Ramos (cell line): Measurements from ENCODE around the gene ITGA7.
"Not testable (repeated sequence)": the region's sequence is repeated elsewhere in the genome, so short reads cannot be mapped to it uniquely, and the experiment has no call there.

Experiments used
- in situ Hi-C: fragments of 300-500 bp; cut with MboI; formaldehyde crosslinking; loops from one replicate; pipeline ENCODE4 v1.14.3; 2022; ENCODE audit warnings: low sequenced_read_pairs; ENCODE audit not compliant: unreplicated experiment

Gene ITGA7

DNA sequence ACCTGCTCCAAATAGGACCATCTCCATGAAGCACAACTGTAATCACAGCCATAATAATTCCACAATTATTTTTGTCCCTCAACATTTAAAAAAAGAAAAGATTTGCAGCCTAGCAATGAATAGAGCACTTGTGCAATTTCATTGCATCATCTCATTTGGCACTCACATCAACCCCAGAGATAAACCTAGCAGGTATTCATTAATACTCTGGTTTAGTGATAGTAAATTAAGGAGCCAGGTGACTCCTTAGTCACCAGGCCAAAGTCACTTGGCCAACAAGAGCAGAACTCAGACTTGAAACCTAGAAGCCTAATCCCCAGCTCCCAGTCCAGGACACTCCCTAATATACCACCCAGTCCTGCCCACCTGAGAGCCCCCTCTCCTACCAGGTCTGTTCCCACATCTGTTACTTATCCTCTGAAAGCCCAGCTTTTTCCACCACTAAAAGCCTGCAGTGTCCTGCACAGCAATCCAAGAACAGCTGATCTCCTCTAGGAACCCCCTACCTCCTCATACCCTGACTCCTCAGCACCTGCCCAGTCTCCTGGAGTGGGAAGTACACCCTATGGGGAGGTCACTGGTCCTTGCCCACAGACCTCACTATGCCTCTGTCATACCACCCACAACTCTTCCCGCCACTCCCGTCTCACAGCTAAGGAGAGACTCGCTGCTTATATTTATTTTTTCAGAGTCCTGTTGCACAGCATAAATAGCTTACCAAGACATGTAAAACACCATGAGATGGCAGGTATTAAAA, 48.9 kb downstream of the ITGA7 start:
- in situ Hi-C loops, result loop anchor here (5.0 kb wide), 1 partner anchor 63 kb away; the partner anchor contains the start of gene RDH5

DNA sequence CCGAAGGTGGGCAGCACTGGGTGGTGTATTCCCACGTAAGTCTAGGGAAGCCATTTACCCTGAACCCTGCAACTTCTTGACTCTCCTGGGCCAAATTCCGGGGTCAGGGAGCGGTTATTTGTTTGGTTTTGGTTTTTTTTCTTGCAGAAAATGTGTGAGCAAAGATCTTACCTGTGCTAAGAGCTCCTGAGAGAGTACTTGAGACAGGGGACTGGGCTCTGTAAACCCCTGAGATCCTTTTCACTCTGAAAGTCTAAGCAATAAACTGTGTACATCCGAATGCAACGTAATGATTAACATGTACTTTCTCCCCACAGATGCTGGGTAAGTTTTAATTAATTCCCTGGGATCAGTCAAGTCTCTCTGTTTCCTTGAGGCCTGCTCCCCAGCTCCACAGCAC, 49.5 kb downstream of the ITGA7 start:
- in situ Hi-C loops, result loop anchor here (5.0 kb wide), 1 partner anchor 64 kb away; the partner anchor contains the start of gene RDH5

DNA sequence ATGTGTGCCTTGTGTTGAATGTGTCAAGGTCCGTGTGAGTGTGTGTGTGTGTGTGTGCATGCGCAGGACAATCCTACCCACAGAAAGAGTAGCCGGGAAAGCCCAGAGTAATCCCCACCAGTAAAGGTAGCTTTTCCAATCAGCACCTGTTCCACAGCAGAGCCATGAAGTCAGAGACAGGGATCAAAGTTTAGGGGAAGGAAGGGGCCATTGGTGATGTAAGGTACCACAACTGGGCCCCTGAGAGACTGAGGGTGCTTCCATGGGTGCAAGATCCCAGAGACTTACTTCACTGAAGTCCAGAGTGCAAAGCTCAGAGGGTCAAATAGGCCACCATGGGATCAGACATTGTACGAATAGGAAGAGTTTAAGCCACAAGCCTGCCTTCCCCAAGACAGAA, 50.5 kb downstream of the ITGA7 start:
- in situ Hi-C loops, result loop anchor here (5.0 kb wide), 1 partner anchor 65 kb away; the partner anchor contains the start of gene RDH5

DNA sequence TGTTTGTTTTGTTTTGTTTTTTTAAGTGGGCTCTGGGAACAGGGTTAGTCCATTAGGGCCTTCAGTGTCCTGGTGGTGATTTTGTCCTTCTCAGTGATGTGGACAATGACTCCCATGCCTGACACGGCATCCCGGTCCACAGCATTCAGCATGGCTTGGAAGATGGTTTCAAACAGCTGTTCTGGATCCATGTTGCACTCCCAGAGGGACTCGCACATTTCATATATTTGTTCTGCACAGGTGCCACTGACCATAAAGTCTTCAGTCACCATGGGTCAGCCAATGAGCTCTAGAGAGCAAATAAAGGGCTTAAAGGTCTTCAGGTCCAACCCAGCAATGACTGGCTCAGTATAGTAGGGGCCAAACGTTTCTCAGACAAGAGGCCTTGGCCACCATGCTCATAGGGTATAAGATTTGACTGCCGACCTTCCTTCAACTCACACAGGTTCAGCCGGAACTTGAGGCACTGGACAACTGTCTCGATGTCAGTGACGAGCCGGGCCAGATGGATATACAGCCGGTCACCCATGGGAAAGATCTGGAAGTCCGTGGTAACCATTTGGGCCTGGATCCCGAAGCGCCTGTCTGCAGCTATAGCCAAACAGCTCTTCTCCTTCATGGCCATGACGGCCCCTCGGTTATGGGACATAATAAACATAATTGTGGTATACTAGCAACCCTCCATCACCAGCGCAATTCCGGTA, 53.0 kb downstream of the ITGA7 start:
- in situ Hi-C loops, result loop anchor here (5.0 kb wide), 1 partner anchor 68 kb away; the partner anchor contains the start of gene RDH5

DNA sequence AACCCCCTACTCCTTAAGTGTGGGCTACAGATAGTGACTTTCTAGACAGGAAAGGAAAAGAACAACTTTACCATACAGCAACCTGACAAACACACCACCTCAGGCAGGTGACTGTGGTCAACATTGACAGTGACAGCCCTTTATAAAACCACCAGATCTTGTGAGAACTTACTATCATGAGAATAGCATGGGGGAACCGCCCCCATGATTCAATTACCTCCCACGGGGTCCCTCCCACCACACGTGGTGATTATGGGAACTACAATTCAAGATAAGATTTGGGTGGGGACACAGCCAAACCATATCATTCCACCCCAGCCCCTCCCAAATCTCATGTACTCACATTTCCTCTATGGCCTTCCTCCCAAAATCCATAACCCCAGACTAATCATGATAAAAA, 54.7 kb downstream of the ITGA7 start:
- in situ Hi-C loops, result no loop called here

DNA sequence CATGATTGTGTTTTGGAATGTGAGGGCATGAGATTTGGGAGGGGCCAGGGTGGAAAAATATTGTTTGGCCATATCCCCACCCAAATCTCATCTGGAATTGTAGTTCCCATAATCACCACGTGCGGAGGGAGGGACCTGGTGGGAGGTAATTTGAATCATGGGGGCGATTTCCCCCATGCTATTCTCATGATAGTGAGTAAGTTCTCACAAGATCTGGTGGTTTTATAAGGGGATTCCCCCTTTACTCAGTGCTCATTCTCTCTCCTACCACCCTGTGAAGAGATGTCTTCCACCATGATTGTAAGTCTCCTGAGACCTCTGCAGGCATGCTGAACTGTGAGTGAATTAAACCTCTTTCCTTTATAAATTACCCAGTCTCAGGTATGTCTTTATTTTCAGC, 55.4 kb downstream of the ITGA7 start:
- in situ Hi-C loops, result no loop called here

DNA sequence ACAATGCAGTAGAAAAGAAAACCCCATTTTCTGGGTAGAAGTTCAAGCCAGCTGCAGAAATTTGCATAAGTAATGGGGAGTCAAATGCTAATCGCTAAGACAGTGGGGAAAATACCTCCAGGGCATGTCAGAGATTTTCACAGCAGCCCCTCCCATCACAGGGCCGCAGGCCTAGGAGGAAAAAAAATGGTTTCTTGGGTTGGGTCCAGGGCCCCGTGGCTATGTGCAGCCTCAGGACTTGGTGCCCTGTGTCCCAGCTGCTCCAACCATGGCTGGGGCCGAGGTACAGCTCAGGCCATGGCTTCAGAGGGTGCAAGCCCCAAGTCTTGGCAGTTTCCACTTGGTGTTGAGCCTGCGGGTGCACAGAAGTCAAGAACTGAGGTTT, 56.4 kb downstream of the ITGA7 start:
- in situ Hi-C loops, result no loop called here

DNA sequence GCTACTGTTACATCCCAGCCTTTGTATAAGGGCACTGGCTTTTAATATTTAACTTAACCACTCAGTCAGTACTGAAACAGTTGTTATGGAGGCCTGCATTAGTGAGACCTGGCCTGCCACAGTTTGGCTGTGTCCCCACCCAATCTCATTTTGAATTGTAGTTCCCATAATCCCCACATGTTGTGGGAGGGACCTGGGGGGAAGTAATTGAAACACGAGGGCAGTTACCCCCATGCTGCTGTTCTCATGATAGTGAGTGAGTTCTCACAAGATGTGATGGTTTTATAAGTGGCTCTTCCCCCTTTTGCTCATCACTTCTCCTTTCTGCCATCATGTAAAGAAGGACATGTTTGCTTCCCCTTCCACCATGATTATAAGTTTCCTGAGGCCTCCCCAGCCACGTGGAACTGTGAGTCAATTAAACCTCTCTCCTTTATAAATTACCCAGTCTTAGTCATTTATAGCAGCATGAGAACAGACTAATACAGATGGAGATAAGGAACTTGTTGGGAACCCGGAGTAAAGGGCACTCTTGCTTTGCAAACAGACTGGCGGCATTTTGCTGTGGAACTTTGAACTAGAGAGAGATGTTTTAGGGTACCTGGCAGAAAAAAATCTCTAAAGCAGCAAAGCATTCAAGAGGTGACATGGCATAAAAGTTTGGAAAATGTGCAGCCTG, 56.9 kb downstream of the ITGA7 start:
- in situ Hi-C loops, result not testable (repeated sequence)

DNA sequence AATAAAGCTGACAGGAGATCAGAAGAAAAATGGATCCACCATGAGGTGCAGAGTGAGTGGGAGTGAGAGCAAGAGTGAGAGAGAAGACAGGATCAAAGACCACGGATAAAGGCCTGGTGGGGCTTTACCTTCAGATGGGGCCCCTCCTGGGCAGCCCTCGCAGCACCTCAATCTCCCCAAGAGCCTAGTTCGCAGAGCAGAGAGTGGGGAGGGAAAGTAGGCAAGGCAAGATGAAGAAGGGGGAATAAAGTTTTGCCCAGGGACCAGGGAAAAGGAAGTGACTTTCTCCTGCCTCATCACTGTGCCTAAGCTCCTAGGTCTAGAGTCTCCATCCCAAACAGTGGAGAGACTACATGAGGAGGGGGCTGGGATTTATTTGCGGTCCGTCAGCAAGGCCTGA, 60.7 kb downstream of the ITGA7 start:
- in situ Hi-C loops, result no loop called here

DNA sequence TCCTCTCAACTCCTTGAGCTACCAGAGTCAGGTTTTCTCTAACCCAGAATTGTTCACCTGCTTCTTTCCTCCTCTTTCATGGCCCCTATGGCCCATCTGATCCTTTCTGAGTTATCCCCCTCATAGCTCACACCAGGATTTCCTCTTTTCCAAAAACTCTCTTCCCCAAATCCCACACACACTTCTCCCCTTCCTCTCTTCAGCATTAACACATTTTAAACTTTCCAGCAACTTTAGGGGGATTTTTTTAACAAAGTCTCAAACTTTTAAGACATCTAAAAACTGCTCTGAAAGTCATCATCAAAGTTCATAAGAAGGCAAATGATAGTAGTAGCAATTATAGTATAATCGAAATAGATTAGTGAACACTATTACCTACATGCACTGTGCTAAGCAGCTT, 63.1 kb downstream of the ITGA7 start:
- in situ Hi-C loops, result no loop called here

DNA sequence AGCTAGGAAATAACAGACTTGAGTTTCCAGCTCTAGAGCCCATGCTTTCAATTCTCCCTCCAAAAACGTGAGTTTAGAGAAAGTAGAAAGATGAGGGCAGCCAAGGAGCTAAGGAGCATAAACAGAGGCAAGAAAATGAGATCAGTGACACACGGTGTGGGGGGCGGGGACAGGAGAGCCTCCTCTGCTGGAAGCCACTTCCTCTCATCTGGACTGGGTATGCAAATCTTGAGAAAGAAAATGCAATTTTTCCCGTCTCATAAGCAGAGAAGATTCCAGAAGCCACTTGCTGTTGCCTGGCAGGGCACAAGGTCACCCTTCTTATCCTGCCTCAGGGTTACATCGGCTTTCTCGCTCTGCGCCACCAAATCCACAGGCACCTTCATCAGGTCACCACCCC, 65.0 kb downstream of the ITGA7 start:
- in situ Hi-C loops, result no loop called here

DNA sequence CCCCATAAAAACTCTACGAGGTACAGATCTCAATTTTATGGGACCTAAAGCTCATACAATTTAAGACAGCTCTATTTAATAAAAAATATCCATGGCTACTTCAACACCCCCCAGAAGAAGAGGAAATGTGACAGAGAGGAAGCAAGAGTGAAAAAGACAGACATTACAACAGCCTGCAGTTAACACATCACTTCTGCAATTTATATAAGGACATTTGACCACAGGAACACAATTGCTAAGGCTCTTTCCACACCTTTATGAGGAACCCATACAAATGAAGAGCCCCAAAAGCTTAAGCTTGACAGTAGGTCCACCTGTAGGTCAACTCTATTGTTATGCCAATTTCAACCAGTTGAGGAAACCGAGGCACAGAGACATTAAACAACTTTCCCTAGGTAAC, 65.4 kb downstream of the ITGA7 start:
- in situ Hi-C loops, result no loop called here

DNA sequence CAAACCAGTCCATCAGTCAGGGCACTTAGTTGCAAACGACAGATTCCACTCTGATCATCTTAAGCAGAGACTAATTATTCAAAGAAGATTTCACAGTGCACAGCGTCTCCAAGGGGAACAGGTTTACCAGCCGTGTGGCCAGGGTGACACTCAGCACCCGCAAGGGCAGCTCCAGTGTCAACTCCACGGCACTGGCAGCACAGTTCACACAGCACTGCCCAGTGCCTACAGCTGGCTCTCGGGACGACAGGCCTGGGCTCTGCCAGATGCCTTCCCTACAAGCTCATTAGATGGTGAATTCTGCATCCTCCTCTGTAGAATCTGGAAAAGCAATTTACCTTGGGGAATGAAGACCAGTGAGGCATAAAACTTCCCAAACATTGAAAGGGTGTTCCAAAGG, 66.1 kb downstream of the ITGA7 start:
- in situ Hi-C loops, result no loop called here

DNA sequence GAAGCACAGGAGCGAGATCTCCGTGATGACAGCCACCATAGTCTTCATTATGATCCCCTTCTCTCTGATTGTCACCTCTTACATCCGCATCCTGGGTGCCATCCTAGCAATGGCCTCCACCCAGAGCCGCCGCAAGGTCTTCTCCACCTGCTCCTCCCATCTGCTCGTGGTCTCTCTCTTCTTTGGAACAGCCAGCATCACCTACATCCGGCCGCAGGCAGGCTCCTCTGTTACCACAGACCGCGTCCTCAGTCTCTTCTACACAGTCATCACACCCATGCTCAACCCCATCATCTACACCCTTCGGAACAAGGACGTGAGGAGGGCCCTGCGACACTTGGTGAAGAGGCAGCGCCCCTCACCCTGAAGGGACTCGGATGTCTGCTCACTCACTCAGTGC, 70.2 kb downstream of the ITGA7 start:
- in situ Hi-C loops, result no loop called here

DNA sequence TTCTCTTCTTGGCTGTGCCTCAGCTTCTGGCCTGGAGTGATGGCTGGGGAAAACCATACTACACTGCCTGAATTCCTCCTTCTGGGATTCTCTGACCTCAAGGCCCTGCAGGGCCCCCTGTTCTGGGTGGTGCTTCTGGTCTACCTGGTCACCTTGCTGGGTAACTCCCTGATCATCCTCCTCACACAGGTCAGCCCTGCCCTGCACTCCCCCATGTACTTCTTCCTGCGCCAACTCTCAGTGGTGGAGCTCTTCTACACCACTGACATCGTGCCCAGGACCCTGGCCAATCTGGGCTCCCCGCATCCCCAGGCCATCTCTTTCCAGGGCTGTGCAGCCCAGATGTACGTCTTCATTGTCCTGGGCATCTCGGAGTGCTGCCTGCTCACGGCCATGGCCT, 70.9 kb downstream of the ITGA7 start, which contains the start of gene OR10P1:
OR10P1 (plus strand) TSS at position 40 of the 400 bp plus-strand sequence; CDS start at position 40, 0 bp downstream.
- in situ Hi-C loops, result no loop called here

DNA sequence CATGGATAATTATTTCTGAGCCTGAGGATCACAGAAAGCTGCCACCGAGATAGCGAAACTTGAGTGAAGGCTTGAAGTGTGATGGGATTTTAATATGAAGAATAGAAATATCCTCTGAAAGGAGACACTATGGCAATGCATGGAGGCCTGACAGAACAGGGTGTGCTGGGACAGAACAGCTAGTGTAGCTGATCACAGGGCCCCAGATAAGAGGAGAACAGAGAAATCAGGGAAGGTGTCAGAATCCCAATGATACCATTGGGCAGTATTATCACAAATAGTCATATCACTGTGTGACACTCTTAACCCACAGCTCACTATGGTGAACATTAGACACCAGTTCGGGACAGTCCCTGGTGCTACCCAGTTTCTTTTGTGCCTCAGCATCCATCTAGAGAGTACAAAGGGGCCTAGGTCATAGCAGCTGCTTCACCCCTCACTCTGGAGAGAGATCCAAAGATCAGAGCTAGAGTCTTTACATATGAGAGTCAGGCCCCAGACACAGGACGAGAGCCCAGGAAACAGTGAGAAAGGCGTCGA, 71.5 kb downstream of the ITGA7 start:
- in situ Hi-C loops, result no loop called here
